ENCODE results near the gene SDR42E1.

Gene SDR42E1

GRCh38 chr16:82046941-82047340 lies 35.7 kb upstream of the SDR42E1 start:
- Histone ChIP-seq H3K4me1 (ENCODE audit: control insufficient read depth, insufficient read depth, low read length) (no peaks in the 10 kb centered on the region), H3K36me3 (ENCODE audit: control insufficient read depth, insufficient read depth, low read length) (no peaks in the 10 kb centered on the region), H3K4me3 (ENCODE audit: low read length) (no peak overlapping the region)

DNA sequence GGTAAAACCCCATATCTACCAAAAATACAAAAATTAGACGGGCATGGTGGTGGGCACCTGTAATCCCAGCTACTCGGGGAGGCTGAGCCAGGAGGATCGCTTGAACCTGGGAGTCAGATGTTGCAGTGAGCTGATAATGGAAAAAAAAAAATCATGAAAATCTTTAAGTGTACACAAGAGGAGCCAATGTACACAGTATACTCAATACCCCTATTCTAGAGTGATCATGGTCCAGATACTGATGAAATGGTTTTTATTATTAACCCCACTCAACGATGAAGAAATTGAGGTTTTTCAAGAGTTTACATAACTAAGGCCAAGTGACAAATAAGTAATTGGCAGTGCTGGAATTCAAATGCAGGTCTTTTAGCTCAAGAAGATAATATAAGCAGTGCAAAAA lies 35.3 kb upstream of the SDR42E1 start:
- Histone ChIP-seq H3K27me3 (ENCODE audit: control insufficient read depth, insufficient read depth, low read length) (no peaks in the 10 kb centered on the region), H3K4me1 (ENCODE audit: control insufficient read depth, insufficient read depth, low read length) (no peaks in the 10 kb centered on the region), H3K9ac (ENCODE audit: low read length) (no peak overlapping the region), H3K36me3 (ENCODE audit: control insufficient read depth, insufficient read depth, low read length) (no peaks in the 10 kb centered on the region), H3K27ac (ENCODE audit: low read depth, low read length) (no peak overlapping the region), H3K4me3 (ENCODE audit: low read length) (no peak overlapping the region)

More at GRCh38 chr16:82046941-82047340, 35.7 kb upstream of the SDR42E1 start:
- H3K27ac ChIP-seq (ENCODE audit: low read depth, low read length): no peak overlapping the region
- no peak overlapping the region for H3K9ac ChIP-seq (ENCODE audit: low read length)
- no peaks in the 10 kb centered on the region for H3K27me3 ChIP-seq (ENCODE audit: control insufficient read depth, insufficient read depth, low read length)

DNA sequence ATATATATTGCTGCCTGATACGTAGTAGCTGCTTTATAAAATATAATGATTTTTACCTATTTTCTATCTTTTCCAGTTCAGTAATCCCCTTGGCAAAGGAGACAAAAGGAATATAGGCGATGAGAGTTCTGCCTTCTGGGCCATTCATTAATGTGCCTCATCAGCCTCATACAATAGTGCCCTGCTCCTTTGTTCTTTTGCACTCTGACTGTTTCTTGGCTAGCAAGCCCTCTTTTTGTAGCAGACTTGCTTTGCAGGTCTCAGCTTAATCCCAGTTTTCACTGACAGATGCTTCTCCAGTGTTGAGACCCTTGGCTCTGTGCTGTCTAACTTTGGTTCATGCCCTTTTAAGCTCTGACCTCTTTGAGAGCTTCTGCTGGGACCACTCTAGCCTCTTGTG lies 34.2 kb upstream of the SDR42E1 start:
- no peak overlapping the region for H3K27ac ChIP-seq (ENCODE audit: low read depth, low read length)
- H3K4me1 ChIP-seq (ENCODE audit: control insufficient read depth, insufficient read depth, low read length): no peaks in the 10 kb centered on the region
- H3K9ac ChIP-seq (ENCODE audit: low read length): no peak overlapping the region
- no peaks in the 10 kb centered on the region for H3K27me3 ChIP-seq (ENCODE audit: control insufficient read depth, insufficient read depth, low read length)
- no peak overlapping the region for H3K4me3 ChIP-seq (ENCODE audit: low read length)
- no peaks in the 10 kb centered on the region for H3K36me3 ChIP-seq (ENCODE audit: control insufficient read depth, insufficient read depth, low read length)

GRCh38 chr16:82044585-82044911 lies 33.3 kb upstream of the SDR42E1 start:
- Histone ChIP-seq H3K27me3 (ENCODE audit: control insufficient read depth, insufficient read depth, low read length) (no peaks in the 10 kb centered on the region), H3K4me3 (ENCODE audit: low read length) (no peak overlapping the region), H3K36me3 (ENCODE audit: control insufficient read depth, insufficient read depth, low read length) (no peaks in the 10 kb centered on the region), H3K27ac (ENCODE audit: low read depth, low read length) (no peak overlapping the region), H3K4me1 (ENCODE audit: control insufficient read depth, insufficient read depth, low read length) (no peaks in the 10 kb centered on the region), H3K9ac (ENCODE audit: low read length) (no peak overlapping the region)

DNA sequence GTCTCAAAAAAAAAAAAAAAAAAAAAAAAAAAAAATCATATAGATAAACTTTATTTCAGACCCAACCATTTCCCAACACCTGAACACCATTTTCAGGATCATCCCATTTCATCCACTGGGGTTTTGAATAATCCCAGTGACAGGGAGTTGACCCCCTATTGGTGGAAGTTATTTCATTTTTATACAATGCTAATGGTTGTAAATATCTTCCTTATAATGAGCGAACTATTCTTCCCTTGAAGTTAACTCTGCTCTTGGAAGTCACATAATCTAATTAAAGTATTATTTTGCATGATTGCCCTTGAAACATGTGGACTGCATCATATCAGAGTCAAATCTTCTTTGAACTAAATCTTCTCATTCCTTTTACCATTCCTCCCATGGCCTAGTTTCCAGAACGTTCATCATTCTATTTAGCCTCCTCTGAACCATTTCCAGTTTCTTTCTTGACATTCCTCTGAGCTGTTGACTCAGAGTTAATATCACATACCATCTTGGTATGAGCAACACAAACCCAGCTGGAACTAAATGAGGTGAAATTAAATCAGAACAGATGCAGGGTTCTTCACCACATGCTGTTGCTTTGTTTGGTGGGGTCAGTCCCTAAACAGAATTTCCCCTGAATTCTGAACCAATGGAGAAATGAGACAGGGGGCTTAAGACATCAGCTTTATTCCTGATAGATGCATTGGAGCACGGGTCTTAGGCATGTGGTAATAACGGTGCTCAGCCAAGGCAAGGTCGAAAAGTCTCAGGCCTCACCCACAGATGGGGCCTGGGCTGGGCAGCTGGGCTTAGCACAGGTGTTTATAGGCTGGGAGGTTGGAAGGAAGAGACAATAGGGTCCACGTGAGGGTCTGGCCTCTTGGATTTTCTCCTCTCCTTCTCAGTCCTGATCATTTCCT lies 32.7 kb upstream of the SDR42E1 start:
- H3K36me3 ChIP-seq (ENCODE audit: control insufficient read depth, insufficient read depth, low read length): no peaks in the 10 kb centered on the region
- no peak overlapping the region for H3K4me3 ChIP-seq (ENCODE audit: low read length)
- no peak overlapping the region for H3K27ac ChIP-seq (ENCODE audit: low read depth, low read length)
- no peak overlapping the region for H3K9ac ChIP-seq (ENCODE audit: low read length)
- no peaks in the 10 kb centered on the region for H3K4me1 ChIP-seq (ENCODE audit: control insufficient read depth, insufficient read depth, low read length)
- H3K27me3 ChIP-seq (ENCODE audit: control insufficient read depth, insufficient read depth, low read length): no peaks in the 10 kb centered on the region

- no peak overlapping the region for H3K27ac ChIP-seq (ENCODE audit: low read depth, low read length)
- no peaks in the 10 kb centered on the region for H3K36me3 ChIP-seq (ENCODE audit: control insufficient read depth, insufficient read depth, low read length)
- no peak overlapping the region for H3K4me3 ChIP-seq (ENCODE audit: low read length)
- no peaks in the 10 kb centered on the region for H3K27me3 ChIP-seq (ENCODE audit: control insufficient read depth, insufficient read depth, low read length)
- H3K4me1 ChIP-seq (ENCODE audit: control insufficient read depth, insufficient read depth, low read length): no peaks in the 10 kb centered on the region
- H3K9ac ChIP-seq (ENCODE audit: low read length): no peak overlapping the region
Observed at GRCh38 chr16:82042846-82043245, 31.6 kb upstream of the SDR42E1 start.

DNA sequence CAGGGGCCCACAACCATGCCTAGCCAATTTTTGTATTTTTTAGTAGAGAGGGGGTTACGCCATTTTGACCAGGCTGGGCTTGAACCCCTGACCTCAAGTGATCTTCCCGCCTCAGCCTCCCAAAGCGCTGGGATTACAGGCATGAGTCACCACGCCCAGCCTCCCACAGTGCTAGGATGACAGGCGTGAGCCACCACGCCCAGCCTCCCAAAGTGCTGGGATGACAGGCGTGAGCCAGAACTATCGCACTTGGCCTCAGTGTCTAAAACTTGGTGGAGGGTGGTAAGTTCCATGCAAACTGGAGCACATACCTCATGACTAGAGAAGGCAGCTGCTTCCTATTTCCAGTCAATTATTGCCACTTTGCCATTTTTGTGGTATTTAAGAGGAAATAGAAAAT lies 30.9 kb upstream of the SDR42E1 start:
- Histone ChIP-seq H3K4me1 (ENCODE audit: control insufficient read depth, insufficient read depth, low read length) (no peaks in the 10 kb centered on the region), H3K4me3 (ENCODE audit: low read length) (no peak overlapping the region), H3K27ac (ENCODE audit: low read depth, low read length) (no peak overlapping the region), H3K27me3 (ENCODE audit: control insufficient read depth, insufficient read depth, low read length) (no peaks in the 10 kb centered on the region), H3K36me3 (ENCODE audit: control insufficient read depth, insufficient read depth, low read length) (no peaks in the 10 kb centered on the region), H3K9ac (ENCODE audit: low read length) (no peak overlapping the region)

- H3K9ac ChIP-seq (ENCODE audit: low read length): no peak overlapping the region
- H3K36me3 ChIP-seq (ENCODE audit: control insufficient read depth, insufficient read depth, low read length): no peaks in the 10 kb centered on the region
- no peaks in the 10 kb centered on the region for H3K27me3 ChIP-seq (ENCODE audit: control insufficient read depth, insufficient read depth, low read length)
- H3K4me3 ChIP-seq (ENCODE audit: low read length): no peak overlapping the region
- H3K4me1 ChIP-seq (ENCODE audit: control insufficient read depth, insufficient read depth, low read length): no peaks in the 10 kb centered on the region
- no peak overlapping the region for H3K27ac ChIP-seq (ENCODE audit: low read depth, low read length)
Observed at GRCh38 chr16:82041542-82041941, 30.3 kb upstream of the SDR42E1 start.

- Histone ChIP-seq H3K4me1 (ENCODE audit: control insufficient read depth, insufficient read depth, low read length) (no peaks in the 10 kb centered on the region), H3K27ac (ENCODE audit: low read depth, low read length) (no peak overlapping the region), H3K27me3 (ENCODE audit: control insufficient read depth, insufficient read depth, low read length) (no peaks in the 10 kb centered on the region), H3K36me3 (ENCODE audit: control insufficient read depth, insufficient read depth, low read length) (no peaks in the 10 kb centered on the region), H3K9ac (ENCODE audit: low read length) (no peak overlapping the region), H3K4me3 (ENCODE audit: low read length) (no peak overlapping the region)
Observed at GRCh38 chr16:82040296-82040695, 29.0 kb upstream of the SDR42E1 start.

DNA sequence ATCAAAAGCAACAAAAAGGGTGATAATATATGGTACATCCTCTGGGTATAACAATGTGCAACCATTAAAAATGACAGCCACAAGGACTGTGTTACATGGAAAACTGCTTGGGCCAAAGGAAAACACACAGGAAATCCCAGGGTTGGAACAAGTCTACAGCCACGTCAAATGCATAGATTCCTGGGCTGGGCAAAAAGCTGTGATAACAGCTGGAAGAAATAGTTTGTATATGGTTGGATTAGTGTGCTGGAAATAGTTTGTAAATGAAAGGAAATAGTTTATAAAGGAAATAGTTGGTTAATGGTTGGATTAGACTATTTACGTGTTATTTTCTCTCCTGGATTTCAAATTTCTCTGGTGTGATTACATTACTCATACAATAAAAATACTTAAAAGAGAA lies 26.4 kb upstream of the SDR42E1 start:
- no peaks in the 10 kb centered on the region for H3K27me3 ChIP-seq (ENCODE audit: control insufficient read depth, insufficient read depth, low read length)
- H3K9ac ChIP-seq (ENCODE audit: low read length): no peak overlapping the region
- no peaks in the 10 kb centered on the region for H3K36me3 ChIP-seq (ENCODE audit: control insufficient read depth, insufficient read depth, low read length)
- H3K27ac ChIP-seq (ENCODE audit: low read depth, low read length): no peak overlapping the region
- H3K4me1 ChIP-seq (ENCODE audit: control insufficient read depth, insufficient read depth, low read length): no peaks in the 10 kb centered on the region
- H3K4me3 ChIP-seq (ENCODE audit: low read length): no peak overlapping the region

- Histone ChIP-seq H3K27ac (ENCODE audit: low read depth, low read length) (no peak overlapping the region), H3K36me3 (ENCODE audit: control insufficient read depth, insufficient read depth, low read length) (no peaks in the 10 kb centered on the region)
Observed at GRCh38 chr16:82037251-82037650, 26.0 kb upstream of the SDR42E1 start.

DNA sequence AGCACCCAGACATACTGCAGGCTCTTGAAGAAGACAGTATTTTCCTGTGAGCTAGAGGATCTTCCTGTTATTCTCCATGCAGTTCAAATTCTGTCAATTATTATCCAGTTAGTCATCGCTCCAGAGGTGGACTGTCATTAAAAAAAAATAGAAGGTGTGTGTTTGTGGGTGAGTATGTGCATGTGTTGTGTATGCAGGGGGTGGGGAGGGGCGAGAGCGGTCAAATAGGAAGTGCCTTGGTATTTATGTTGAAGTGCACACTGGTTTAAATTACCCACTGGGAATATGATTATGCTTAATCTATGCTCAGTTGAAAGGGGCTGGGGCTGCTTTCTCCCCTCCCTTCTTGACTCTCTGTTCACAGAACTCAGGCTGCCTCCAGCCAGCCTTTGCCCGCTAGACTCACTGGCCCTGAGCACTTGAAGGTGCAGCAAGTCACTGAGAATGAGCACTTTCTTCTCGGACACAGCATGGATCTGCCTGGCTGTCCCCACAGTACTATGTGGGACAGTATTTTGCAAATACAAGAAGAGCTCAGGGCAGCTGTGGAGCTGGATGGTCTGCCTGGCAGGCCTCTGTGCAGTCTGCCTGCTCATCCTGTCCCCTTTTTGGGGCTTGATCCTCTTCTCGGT lies 23.8 kb upstream of the SDR42E1 start, which contains the start of gene HSD17B2:
TSS of gene HSD17B2 (plus strand) at position 273 of the 632 bp plus-strand sequence. CDS start at position 445, 172 bp downstream.
- Histone ChIP-seq H3K27me3 (ENCODE audit: control insufficient read depth, insufficient read depth, low read length) (no peaks in the 10 kb centered on the region), H3K27ac (ENCODE audit: low read depth, low read length) (no peak within 1 kb of the TSS), H3K4me3 (ENCODE audit: low read length) (peak within 1 kb of the TSS; percentile 40), H3K36me3 (ENCODE audit: control insufficient read depth, insufficient read depth, low read length) (no peaks in the 10 kb centered on the region), H3K9ac (ENCODE audit: low read length) (no peak within 1 kb of the TSS), H3K4me1 (ENCODE audit: control insufficient read depth, insufficient read depth, low read length) (no peaks in the 10 kb centered on the region)

More at GRCh38 chr16:82037251-82037650, 26.0 kb upstream of the SDR42E1 start:
- no peak overlapping the region for H3K9ac ChIP-seq (ENCODE audit: low read length)
- H3K4me3 ChIP-seq (ENCODE audit: low read length): no peak overlapping the region
- H3K4me1 ChIP-seq (ENCODE audit: control insufficient read depth, insufficient read depth, low read length): no peaks in the 10 kb centered on the region
- H3K27me3 ChIP-seq (ENCODE audit: control insufficient read depth, insufficient read depth, low read length): no peaks in the 10 kb centered on the region
